Fibroblast of lung (primary cell): ENCODE measurements around the gene RBM22. TPM values are rescaled to one million over a fixed set of nuclear protein-coding genes. Genes with fewer than 3 reads are reported as not detected.

Experiments used
- DNase-seq, 2 donors: peaks; one replicate each; pipeline versions ENCODE4 v3.0.0 to v3.0.0-alpha.2; 2010; ENCODE audit warnings: low read depth in 2 of 2
- H2AFZ ChIP-seq: 2 replicates; pipeline ENCODE4 v1.5.1; 2012; ENCODE audit warnings: low read length, control low read depth, inconsistent platforms
- H3K27ac ChIP-seq: 2 replicates; pipeline ENCODE4 v1.5.1; 2011; ENCODE audit warnings: low read length, control low read depth; ENCODE audit not compliant: insufficient read depth
- H3K27me3 ChIP-seq: 2 replicates; pipeline ENCODE4 v1.5.1; 2011; ENCODE audit warnings: mild to moderate bottlenecking, low read length; ENCODE audit not compliant: control insufficient read depth, insufficient read depth
- H3K36me3 ChIP-seq: 2 replicates; pipeline ENCODE4 v1.5.1; 2011; ENCODE audit warnings: low read length; ENCODE audit not compliant: control insufficient read depth, insufficient read depth
- H3K4me1 ChIP-seq: 2 replicates; pipeline ENCODE4 v1.5.1; 2011; ENCODE audit warnings: low read length; ENCODE audit not compliant: control insufficient read depth, insufficient read depth; ENCODE audit errors: extremely low read depth
- H3K4me2 ChIP-seq: 2 replicates; pipeline ENCODE4 v1.5.1; 2011; ENCODE audit warnings: low read length, control low read depth; ENCODE audit not compliant: insufficient read depth; ENCODE audit errors: extremely low read depth
- H3K4me3 ChIP-seq, 4 experiments: fragments of 200-600 bp in 1 of 4; sonication (generic) in 1 of 4; replicated peaks in 1 of 4; 2 replicates each; pipeline ENCODE4 v1.5.1; 2011 to 2016; ENCODE audit warnings: low read length in 4 of 4, low read depth in 3 of 4, mild to moderate bottlenecking in 3 of 4, control low read depth in 2 of 4, inconsistent platforms in 1 of 4, mixed read lengths in 1 of 4; ENCODE audit not compliant: insufficient read depth in 1 of 4; ENCODE audit errors: control extremely low read depth in 1 of 4
- H3K79me2 ChIP-seq: 2 replicates; pipeline ENCODE4 v1.5.1; 2012; ENCODE audit warnings: mild to moderate bottlenecking, low read length, inconsistent platforms; ENCODE audit not compliant: control insufficient read depth, insufficient read depth
- H3K9ac ChIP-seq: 2 replicates; pipeline ENCODE4 v1.5.1; 2011; ENCODE audit warnings: mild to moderate bottlenecking, low read length, control low read depth; ENCODE audit not compliant: insufficient read depth
- H3K9me3 ChIP-seq: 2 replicates; pipeline ENCODE4 v1.5.1; 2012; ENCODE audit warnings: low read depth, low read length; ENCODE audit not compliant: control insufficient read depth, insufficient read depth
- H4K20me1 ChIP-seq: 2 replicates; pipeline ENCODE4 v1.5.1; 2011; ENCODE audit warnings: low read length; ENCODE audit not compliant: control insufficient read depth, insufficient read depth; ENCODE audit errors: extremely low read depth
- CTCF ChIP-seq, 2 donors: IDR thresholded peaks in 1 of 2; conservative IDR thresholded peaks in 1 of 2; 1 replicate in 1 of 2; 2 replicates in 1 of 2; pipeline ENCODE4 v1.5.1; 2011 to 2012; ENCODE audit warnings: low read length in 2 of 2, control low read depth in 1 of 2, inconsistent platforms in 1 of 2, low read depth in 1 of 2, mild to moderate bottlenecking in 1 of 2
- EZH2 ChIP-seq: IDR thresholded peaks from 2 replicates; pipeline ENCODE4 v1.5.1; 2012; ENCODE audit warnings: low read length, control low read depth, mild to moderate bottlenecking; ENCODE audit errors: missing control alignments
- polyA plus RNA-seq, 2 donors: library from polyadenylated mRNA; depleted of rRNA in 1 of 2; stranded (reverse) in 1 of 2; unstranded in 1 of 2; fragments of >200 nt; gene quantifications; 2 replicates each; pipeline ENCODE4 v1.2.1, GENCODE V29; 2011 to 2012; ENCODE audit warnings: missing spikeins in 1 of 2
- total RNA-seq: library from RNA; depleted of rRNA; stranded (reverse); fragments of >200 nt; gene quantifications from 2 replicates; pipeline ENCODE4 v1.2.1, GENCODE V29; 2014

The RBM22 gene
- total and polyA plus RNA-seq, 2 donors (not counting 1 experiment from before 2014, with no cell fraction given): 15.4 to 36.7 TPM

- Histone ChIP-seq H3K4me3 (peak overlapping the region; percentile 42 to 52 (median 51)), H3K4me1 (peaks cover 11% of the 10 kb centered on the region), H2AFZ (peak overlapping the region; percentile 76), H3K9ac (peak overlapping the region; percentile 16), H3K36me3 (no peaks in the 10 kb centered on the region), H3K27ac (no peak overlapping the region), H4K20me1 (no peaks in the 10 kb centered on the region), H3K27me3 (no peaks in the 10 kb centered on the region), H3K4me2 (peak overlapping the region; percentile 93), H3K79me2 (no peaks in the 10 kb centered on the region), H3K9me3 (no peaks in the 10 kb centered on the region)
- TF ChIP-seq EZH2 (no peak), CTCF (conservative IDR thresholded peaks at IDR 0.05 in 1 of 2, IDR thresholded peaks at IDR 0.05 in 1 of 2; ENCODE audit: low read depth in 1 of 2, low read length in 2 of 2) (no peak)
- peak in 1 of 2 donors; percentile 52 for DNase-seq
Observed at GRCh38 chr5:150672237-150672883, 28.5 kb downstream of the RBM22 start.

DNA sequence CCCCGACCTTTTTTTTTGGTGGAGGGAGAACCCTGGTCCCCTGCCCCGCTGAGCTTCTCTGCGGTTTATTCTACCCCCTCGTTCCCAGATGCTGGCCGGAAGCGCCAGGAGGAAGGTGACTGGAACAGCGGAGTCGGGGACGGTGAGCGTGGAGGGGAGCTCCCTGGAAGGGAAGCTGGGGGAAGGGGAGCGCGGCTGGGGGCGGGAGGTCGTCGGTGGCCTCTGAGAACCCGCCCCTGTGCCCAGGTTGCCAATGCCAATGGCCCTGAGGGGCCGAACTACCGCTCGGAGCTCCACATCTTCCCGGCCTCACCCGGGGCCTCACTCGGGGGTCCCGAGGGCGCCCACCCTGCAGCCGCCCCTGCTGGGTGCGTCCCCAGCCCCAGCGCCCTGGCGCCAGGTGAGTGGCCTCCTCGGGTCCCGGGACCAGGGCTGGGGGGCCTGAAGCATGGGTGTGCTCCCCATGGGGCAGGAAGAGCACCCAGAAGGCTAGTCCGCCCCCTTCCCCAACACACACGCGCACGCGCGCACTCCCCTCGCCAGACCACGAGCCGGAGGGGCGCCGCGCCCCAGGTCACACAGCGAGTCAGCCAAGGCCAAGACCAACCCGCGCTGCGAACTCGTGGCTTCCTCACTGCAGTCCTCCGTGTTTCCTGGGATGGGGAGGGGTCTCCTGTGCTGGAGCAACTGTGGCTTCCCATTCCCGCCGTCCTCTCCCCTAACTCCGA is 29.2 kb downstream of the RBM22 start:
- TF ChIP-seq EZH2 (peak; percentile 72), CTCF (conservative IDR thresholded peaks at IDR 0.05 in 1 of 2, IDR thresholded peaks at IDR 0.05 in 1 of 2; ENCODE audit: low read depth in 1 of 2, low read length in 2 of 2) (no peak)
- no peak for DNase-seq
- Histone ChIP-seq H3K9me3 (no peaks in the 10 kb centered on the region), H3K36me3 (no peaks in the 10 kb centered on the region), H3K9ac (no peak overlapping the region), H4K20me1 (no peaks in the 10 kb centered on the region), H3K79me2 (no peaks in the 10 kb centered on the region), H3K27ac (no peak overlapping the region), H3K4me2 (peak overlapping the region; percentile 49), H3K27me3 (no peaks in the 10 kb centered on the region), H2AFZ (peak overlapping the region; percentile 20), H3K4me3 (peak overlapping the region; percentile 42 to 52 (median 51)), H3K4me1 (peaks cover 11% of the 10 kb centered on the region)

GRCh38 chr5:150670948-150671310 is 29.9 kb downstream of the RBM22 start:
- DNase-seq: no peak
- no peak for TF ChIP-seq EZH2
- no peak for TF ChIP-seq CTCF (conservative IDR thresholded peaks at IDR 0.05 in 1 of 2, IDR thresholded peaks at IDR 0.05 in 1 of 2; ENCODE audit: low read depth in 1 of 2, low read length in 2 of 2)
- Histone ChIP-seq H3K9ac (no peak overlapping the region), H3K4me2 (no peak overlapping the region), H3K27ac (no peak overlapping the region), H3K4me3 (no peak overlapping the region), H3K4me1 (peaks cover 11% of the 10 kb centered on the region), H4K20me1 (no peaks in the 10 kb centered on the region), H3K9me3 (no peaks in the 10 kb centered on the region), H3K79me2 (no peaks in the 10 kb centered on the region), H2AFZ (no peak overlapping the region), H3K27me3 (no peaks in the 10 kb centered on the region), H3K36me3 (no peaks in the 10 kb centered on the region)
